HCT116 (cell line): ENCODE data around the gene AAMP. TPM values are rescaled to one million over a fixed set of nuclear protein-coding genes. Genes with fewer than 3 reads are reported as not detected.

Experiments
- ATAC-seq: fragments of 200-7000 bp; cut with Tn5 transposase; 2 replicates; pipeline ENCODE4 v1.9.1; 2020; ENCODE audit warnings: mild to moderate bottlenecking, moderate library complexity
- BruUV-seq: library from RNA; stranded (reverse); fragments of 400-500 nt; replicated peaks from 2 replicates; lab custom pipeline; 2021; lab: Mats Ljungman, UMichigan
- CTCF ChIA-PET: fragments of 300-600 bp; sonication (Branson Sonifier 250); formaldehyde crosslinking; loops from one replicate; lab custom pipeline; 2021; ENCODE audit warnings: antibody characterized with exemption; lab: Charles Lee
- POLR2A ChIA-PET: fragments of 300-600, 350-600 bp; sonication (Branson Sonifier 250); formaldehyde crosslinking; loops from one replicate; lab custom pipeline; 2021; ENCODE audit warnings: antibody characterized with exemption; lab: Charles Lee
- RAD21 ChIA-PET, 2 experiments: fragments of 300-600 bp; sonication (Branson Sonifier 250); formaldehyde crosslinking; loops; one replicate each; lab custom pipeline; 2023; ENCODE audit warnings: low total read pairs in 2 of 2; ENCODE audit not compliant: uncharacterized antibody in 2 of 2, unreplicated experiment in 2 of 2, low non-redundant PET in 1 of 2; lab: Charles Lee
- DNase-seq: peaks from one replicate; pipeline ENCODE4 v3.0.0-alpha.2; 2010; ENCODE audit warnings: low read depth, low spot score
- H2AFZ ChIP-seq: fragments of 200-600 bp; shearing (Covaris generic), sonication (generic); 2 replicates; pipeline ENCODE4 v1.6.1; 2017; ENCODE audit warnings: low read depth, mixed run types, mixed read lengths, antibody characterized with exemption, low read length; ENCODE audit not compliant: poor library complexity, severe bottlenecking
- H3K27ac ChIP-seq: 2 replicates; pipeline ENCODE4 v1.5.1; 2012; ENCODE audit warnings: low read depth, low read length
- H3K27me3 ChIP-seq: fragments of 200-600 bp; sonication (generic); 2 replicates; pipeline ENCODE4 v1.6.1; 2016; ENCODE audit warnings: mixed run types, low read length, mixed read lengths; ENCODE audit not compliant: insufficient read depth
- H3K36me3 ChIP-seq, 2 experiments: fragments of 200-500 bp in 1 of 2; fragments of 200-600 bp in 1 of 2; sonication (Bioruptor generic) in 1 of 2; sonication (generic) in 1 of 2; 2 replicates each; pipeline versions ENCODE4 v1.5.1 to v1.6.1; 2014 to 2016; ENCODE audit warnings: low read length in 2 of 2, inconsistent platforms in 1 of 2, mixed read lengths in 1 of 2, mixed run types in 1 of 2; ENCODE audit not compliant: insufficient read depth in 2 of 2, control insufficient read depth in 1 of 2
- H3K4me1 ChIP-seq, 2 experiments: fragments of 200-600 bp in 1 of 2; sonication (generic) in 1 of 2; 2 replicates each; pipeline versions ENCODE4 v1.5.1 to v1.6.1; 2012 to 2017; ENCODE audit warnings: low read length in 2 of 2, inconsistent platforms in 1 of 2, mild to moderate bottlenecking in 1 of 2, mixed read lengths in 1 of 2, mixed run types in 1 of 2, moderate library complexity in 1 of 2; ENCODE audit not compliant: insufficient read depth in 2 of 2, control insufficient read depth in 1 of 2
- H3K4me2 ChIP-seq: fragments of 200-600 bp; sonication (generic); 2 replicates; pipeline ENCODE4 v1.6.1; 2017; ENCODE audit warnings: mixed run types, low read length, mixed read lengths
- H3K4me3 ChIP-seq, 2 experiments: fragments of 200-600 bp in 1 of 2; sonication (generic) in 1 of 2; replicated peaks in 1 of 2; 2 replicates each; pipeline ENCODE4 v1.5.1; 2011 to 2016; ENCODE audit warnings: low read length in 2 of 2, control low read depth in 1 of 2, low read depth in 1 of 2, mild to moderate bottlenecking in 1 of 2, mixed read lengths in 1 of 2, mixed run types in 1 of 2
- H3K79me2 ChIP-seq: fragments of 200-600 bp; sonication (generic); 2 replicates; pipeline ENCODE4 v1.6.1; 2017; ENCODE audit warnings: mild to moderate bottlenecking, mixed run types, low read length, moderate library complexity, mixed read lengths; ENCODE audit not compliant: insufficient read depth
- H3K9ac ChIP-seq: fragments of 200-600 bp; sonication (generic); 2 replicates; pipeline ENCODE4 v1.6.1; 2016; ENCODE audit warnings: low read length, mixed read lengths
- H3K9me2 ChIP-seq: fragments of 200-600 bp; sonication (generic), shearing (Covaris generic); 2 replicates; pipeline ENCODE4 v1.6.1; 2017; ENCODE audit warnings: mixed run types, mild to moderate bottlenecking, moderate library complexity; ENCODE audit not compliant: insufficient read depth
- H3K9me3 ChIP-seq, 2 experiments: fragments of 200-500 bp in 1 of 2; fragments of 200-600 bp in 1 of 2; sonication (Bioruptor generic) in 1 of 2; sonication (generic) in 1 of 2; 2 replicates each; pipeline ENCODE4 v1.6.1; 2014 to 2017; ENCODE audit warnings: low read length in 2 of 2, mixed read lengths in 2 of 2, inconsistent platforms in 1 of 2, low read depth in 1 of 2, mild to moderate bottlenecking in 1 of 2, mixed run types in 1 of 2, moderate library complexity in 1 of 2; ENCODE audit not compliant: control insufficient read depth in 1 of 2, insufficient read depth in 1 of 2
- H4K20me1 ChIP-seq: fragments of 200-600 bp; sonication (generic), shearing (Covaris generic); 2 replicates; pipeline ENCODE4 v1.6.1; 2017; ENCODE audit warnings: mixed run types, mild to moderate bottlenecking, moderate library complexity; ENCODE audit not compliant: insufficient read depth
- EGR1 ChIP-seq: IDR thresholded peaks from 2 replicates; pipeline ENCODE4 v1.6.1; 2012; ENCODE audit warnings: low read depth
- ELF1 ChIP-seq: IDR thresholded peaks from 2 replicates; pipeline ENCODE4 v1.6.1; 2012; ENCODE audit warnings: low read depth, borderline replicate concordance
- EZH2 ChIP-seq: fragments of 200-600 bp; sonication (generic); IDR thresholded peaks from 2 replicates; pipeline ENCODE4 v1.6.1; 2017; ENCODE audit warnings: antibody characterized with exemption, mixed run types
- POLR2A ChIP-seq: IDR thresholded peaks from 2 replicates; pipeline ENCODE4 v1.7.0; 2011; ENCODE audit warnings: borderline replicate concordance; ENCODE audit not compliant: insufficient read depth, insufficient read length; ENCODE audit errors: extremely low read depth
- TCF7L2 ChIP-seq: IDR thresholded peaks from 2 replicates; pipeline ENCODE4 v1.7.0; 2011; ENCODE audit warnings: borderline replicate concordance, inconsistent platforms; ENCODE audit not compliant: insufficient read depth, insufficient read length; ENCODE audit errors: extremely low read depth
- intact Hi-C: fragments of 100-400 bp; cut with micrococcal nuclease; formaldehyde crosslinking; loops from 2 replicates; pipeline ENCODE4 v1.10.0; 2022
- total RNA-seq: library from RNA; stranded (reverse); gene quantifications from one replicate; pipeline ENCODE4 v1.2.1, GENCODE V29; 2021; ENCODE audit not compliant: unreplicated experiment
- TF ChIP-seq, protein P1 (sequence below): IDR thresholded peaks from 2 replicates; pipeline ENCODE4 v1.6.1; 2011; ENCODE audit warnings: mild to moderate bottlenecking, low read length, moderate library complexity; ENCODE audit not compliant: insufficient replicate concordance; ENCODE audit errors: extremely low read depth

Gene AAMP
- total RNA-seq, 1 experiment from 2014 or later = 111 TPM

DNA sequence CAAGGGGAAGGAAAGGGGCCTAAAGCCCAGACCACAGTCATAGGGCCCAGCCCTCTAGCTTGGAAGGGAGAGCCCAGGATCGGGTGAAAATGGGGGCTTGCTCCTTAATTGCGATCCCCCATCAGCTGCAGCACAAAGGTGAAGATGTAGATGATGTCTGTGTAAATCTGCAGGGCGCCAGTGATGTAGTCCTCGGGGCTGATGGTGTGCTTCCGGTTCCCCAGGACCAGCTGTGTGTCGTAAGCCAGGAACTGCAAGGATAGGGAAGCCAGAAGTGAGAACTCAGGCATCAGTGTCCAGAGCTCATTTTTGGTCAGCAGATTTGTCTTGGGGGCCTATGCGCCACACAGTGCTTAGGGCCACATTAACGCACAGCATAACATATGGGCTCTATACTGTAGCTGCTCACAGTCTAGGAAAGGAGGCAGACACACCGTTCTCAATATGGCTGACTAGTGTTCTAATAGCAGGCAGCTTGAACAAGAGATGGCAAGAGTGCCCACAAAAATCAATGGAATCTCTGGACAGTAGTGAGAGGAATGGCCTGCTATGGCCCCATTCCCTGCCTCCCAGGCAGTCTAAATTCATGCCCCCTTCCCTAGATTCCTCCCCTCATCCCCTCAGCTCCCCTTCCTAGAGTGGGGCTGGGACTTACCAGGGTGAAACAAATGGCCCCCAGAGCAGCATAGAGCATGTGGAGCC, 5.6 kb upstream of the AAMP start:
- Histone ChIP-seq H3K36me3 (peaks cover 36 to 51% of the 10 kb centered on the region in 2 experiments; a peak in 3 of 4 replicates), H3K9me3 (no peaks in the 10 kb centered on the region), H3K9me2 (no peaks in the 10 kb centered on the region), H3K27ac (no peak overlapping the region), H3K4me3 (no peak overlapping the region), H4K20me1 (no peaks in the 10 kb centered on the region), H3K27me3 (no peaks in the 10 kb centered on the region), H3K4me1 (peaks cover 13 to 22% of the 10 kb centered on the region in 2 experiments), H3K4me2 (no peak overlapping the region), H2AFZ (no peak overlapping the region), H3K9ac (no peak overlapping the region), H3K79me2 (peaks cover 12% of the 10 kb centered on the region; the same call in 1 of the 2 replicates)
- ChIA-PET POLR2A (interaction anchor here (3.0 kb wide), 1 partner anchor 12 kb away, joined by 10 read pairs; no protein-coding TSS in a partner anchor), RAD21 (no interaction called here), CTCF (interaction anchor here (0.7 kb wide), 1 partner anchor 12 kb away, joined by 4 read pairs; no protein-coding TSS in a partner anchor)
- BruUV-seq = no TSS peak
- TF ChIP-seq, protein P1, sequence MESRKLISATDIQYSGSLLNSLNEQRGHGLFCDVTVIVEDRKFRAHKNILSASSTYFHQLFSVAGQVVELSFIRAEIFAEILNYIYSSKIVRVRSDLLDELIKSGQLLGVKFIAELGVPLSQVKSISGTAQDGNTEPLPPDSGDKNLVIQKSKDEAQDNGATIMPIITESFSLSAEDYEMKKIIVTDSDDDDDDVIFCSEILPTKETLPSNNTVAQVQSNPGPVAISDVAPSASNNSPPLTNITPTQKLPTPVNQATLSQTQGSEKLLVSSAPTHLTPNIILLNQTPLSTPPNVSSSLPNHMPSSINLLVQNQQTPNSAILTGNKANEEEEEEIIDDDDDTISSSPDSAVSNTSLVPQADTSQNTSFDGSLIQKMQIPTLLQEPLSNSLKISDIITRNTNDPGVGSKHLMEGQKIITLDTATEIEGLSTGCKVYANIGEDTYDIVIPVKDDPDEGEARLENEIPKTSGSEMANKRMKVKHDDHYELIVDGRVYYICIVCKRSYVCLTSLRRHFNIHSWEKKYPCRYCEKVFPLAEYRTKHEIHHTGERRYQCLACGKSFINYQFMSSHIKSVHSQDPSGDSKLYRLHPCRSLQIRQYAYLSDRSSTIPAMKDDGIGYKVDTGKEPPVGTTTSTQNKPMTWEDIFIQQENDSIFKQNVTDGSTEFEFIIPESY = no peak
- TF ChIP-seq ELF1 (no peak), EGR1 (no peak), EZH2 (no peak), TCF7L2 (no peak), POLR2A (no peak)
- DNase-seq (no peak), ATAC-seq (no peak)
- intact Hi-C loops = no loop called here
